Lower leg skin (tissue), 4 donors: ENCODE data around the gene EPS8L1. TPM values are rescaled to one million over a fixed set of nuclear protein-coding genes. Genes with fewer than 3 reads are reported as not detected.
"Not testable (repeated sequence)": the region's sequence is repeated elsewhere in the genome, so short reads cannot be mapped to it uniquely, and the experiment has no call there.

Experiments used
- DNase-seq, 2 donors: peaks; one replicate each; pipeline ENCODE4 v3.0.0-alpha.2; 2019; ENCODE audit warnings: low spot score in 2 of 2
- H3K4me3 ChIP-seq: fragments of 200-600 bp; sonication (generic); 2 replicates; pipeline ENCODE4 v1.5.1; 2017; ENCODE audit warnings: mild to moderate bottlenecking, low read depth; ENCODE audit not compliant: poor library complexity, severe bottlenecking
- POLR2A ChIP-seq, 2 donors: fragments of 450-650 bp; IDR thresholded peaks; one replicate each; pipeline ENCODE4 v1.6.1; 2016 to 2017; ENCODE audit warnings: antibody characterized with exemption in 2 of 2, mild to moderate bottlenecking in 1 of 2, moderate library complexity in 1 of 2
- WGBS, 2 donors: methylation state at CpG; one replicate each; pipeline ENCODE4 v1.1.5; 2018; 5-methylcytosine and 5-hydroxymethylcytosine counted together
- intact Hi-C: fragments of 100-400 bp; cut with DNase I; formaldehyde crosslinking; loops from one replicate; pipeline ENCODE4 v1.15.0; 2023; ENCODE audit warnings: low total_unique reads
- total RNA-seq, 4 donors: library from RNA; depleted of rRNA; stranded (reverse); fragments of >200 nt; gene quantifications; one replicate each; pipeline ENCODE4 v1.1.0, GENCODE V29; 2016
- TF ChIP-seq, protein P1 (sequence below), 3 donors: fragments of 450-650 bp; IDR thresholded peaks; one replicate each; pipeline ENCODE4 v1.5.1; 2016; ENCODE audit warnings: antibody characterized with exemption in 3 of 3, mild to moderate bottlenecking in 3 of 3, moderate library complexity in 2 of 3

The EPS8L1 gene
- total RNA-seq, 4 donors from 2014 or later: 394 to 678 (median 540) TPM

DNA sequence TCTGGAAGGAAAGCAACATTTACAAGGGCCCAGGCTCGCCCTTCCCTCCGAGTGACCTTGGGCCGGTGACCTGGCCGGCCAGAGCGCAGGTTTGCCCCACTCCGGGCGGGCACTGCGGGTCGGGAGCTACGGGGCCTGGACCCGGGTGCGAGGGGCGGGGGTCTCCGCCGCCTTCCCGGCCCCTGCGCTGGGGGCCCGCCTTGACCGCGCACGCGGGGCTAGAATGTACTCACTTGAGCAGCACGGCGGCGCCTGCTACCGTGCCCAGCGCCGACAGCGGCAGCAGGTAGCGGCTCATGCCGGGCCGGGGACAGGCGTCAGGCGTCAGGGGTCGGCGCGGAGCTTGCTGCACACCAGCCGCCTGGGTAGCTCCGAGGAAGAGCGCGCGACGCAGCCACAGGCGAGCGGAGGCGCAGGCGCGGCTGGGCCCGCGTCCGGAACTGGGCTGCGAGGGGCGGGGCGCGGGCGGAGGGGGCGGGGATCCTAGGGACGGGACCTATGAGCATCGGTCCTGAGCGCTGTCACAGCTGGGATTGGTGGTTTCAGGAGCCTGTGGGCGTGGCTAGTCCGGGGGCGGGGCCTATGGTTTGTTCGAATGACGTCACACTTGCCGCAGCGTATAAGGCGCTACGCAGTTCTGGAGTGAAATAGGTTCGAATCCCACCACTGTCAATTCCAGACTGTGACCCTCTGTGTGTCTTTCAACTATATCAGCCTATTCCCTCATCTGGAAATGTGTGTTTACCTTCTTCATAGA lies 12.8 kb upstream of the EPS8L1 start, which contains the start of gene RDH13:
TSS of gene RDH13 (minus strand) at position 414 of the 757 bp plus-strand sequence. CDS start at position 298, 116 bp downstream.
- intact Hi-C loops: no loop called here
- TF ChIP-seq POLR2A (IDR thresholded peaks at IDR 0.05): no peak
- TF ChIP-seq, protein P1, sequence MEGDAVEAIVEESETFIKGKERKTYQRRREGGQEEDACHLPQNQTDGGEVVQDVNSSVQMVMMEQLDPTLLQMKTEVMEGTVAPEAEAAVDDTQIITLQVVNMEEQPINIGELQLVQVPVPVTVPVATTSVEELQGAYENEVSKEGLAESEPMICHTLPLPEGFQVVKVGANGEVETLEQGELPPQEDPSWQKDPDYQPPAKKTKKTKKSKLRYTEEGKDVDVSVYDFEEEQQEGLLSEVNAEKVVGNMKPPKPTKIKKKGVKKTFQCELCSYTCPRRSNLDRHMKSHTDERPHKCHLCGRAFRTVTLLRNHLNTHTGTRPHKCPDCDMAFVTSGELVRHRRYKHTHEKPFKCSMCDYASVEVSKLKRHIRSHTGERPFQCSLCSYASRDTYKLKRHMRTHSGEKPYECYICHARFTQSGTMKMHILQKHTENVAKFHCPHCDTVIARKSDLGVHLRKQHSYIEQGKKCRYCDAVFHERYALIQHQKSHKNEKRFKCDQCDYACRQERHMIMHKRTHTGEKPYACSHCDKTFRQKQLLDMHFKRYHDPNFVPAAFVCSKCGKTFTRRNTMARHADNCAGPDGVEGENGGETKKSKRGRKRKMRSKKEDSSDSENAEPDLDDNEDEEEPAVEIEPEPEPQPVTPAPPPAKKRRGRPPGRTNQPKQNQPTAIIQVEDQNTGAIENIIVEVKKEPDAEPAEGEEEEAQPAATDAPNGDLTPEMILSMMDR (IDR thresholded peaks at IDR 0.05): no peak
- peak within 1 kb of the TSS; percentile 58 for H3K4me3 ChIP-seq
- DNase-seq: peak; percentile 93 to 99
- 1 to 2% methylated on average over 38 to 51 of the region's 70 CpGs for WGBS, 2 donors

DNA sequence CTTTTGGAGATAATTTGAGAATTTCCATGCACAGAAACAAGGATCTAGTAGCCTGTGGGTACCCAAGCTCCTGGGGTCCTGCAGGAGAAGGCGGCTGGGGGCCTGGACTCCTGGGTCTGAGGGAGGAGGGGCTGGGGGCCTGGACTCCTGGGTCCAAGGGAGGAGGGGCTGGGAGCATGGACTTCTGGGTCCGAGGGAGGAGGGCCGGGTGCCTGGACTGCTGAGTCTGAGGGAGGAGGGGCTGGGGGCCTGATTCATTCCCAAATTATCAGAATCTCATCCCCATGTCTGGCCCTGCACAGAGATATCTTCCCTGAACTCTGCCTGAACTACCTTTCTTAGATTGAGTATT lies 12.2 kb upstream of the EPS8L1 start:
- WGBS, 2 donors: 69 to 73% methylated on average over 1 to 3 of the region's 3 CpGs
- no peak for DNase-seq

DNA sequence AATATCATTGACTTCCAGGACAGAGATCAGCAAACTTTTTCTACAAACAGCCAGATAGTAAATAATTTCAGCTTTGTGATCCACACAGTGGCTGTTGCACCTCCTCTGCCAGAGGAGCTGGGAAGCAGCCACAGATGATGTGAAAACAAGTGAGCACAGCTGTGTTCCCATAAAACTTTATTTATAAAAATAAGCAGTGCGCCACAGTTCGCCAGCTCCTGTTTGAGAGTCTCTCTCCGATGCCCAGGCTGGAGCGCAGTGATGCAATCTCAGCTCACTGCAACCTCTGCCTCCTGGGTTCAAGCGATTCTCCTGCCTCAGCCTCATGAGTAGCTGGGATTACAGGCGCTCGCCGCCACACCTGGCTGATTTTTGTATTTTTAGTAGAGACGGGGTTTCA lies 10.2 kb upstream of the EPS8L1 start:
- DNase-seq, intact Hi-C loops, H3K4me3 ChIP-seq: not testable (repeated sequence)
- 80 to 82% methylated on average over 9 of the region's 9 CpGs for WGBS, 2 donors

More for the DNA sequence above, 12.2 kb upstream of the EPS8L1 start:
- TF ChIP-seq, protein P1 (IDR thresholded peaks at IDR 0.05): no peak
- TF ChIP-seq POLR2A (IDR thresholded peaks at IDR 0.05): no peak
- intact Hi-C loops: no loop called here
- no peak overlapping the region for H3K4me3 ChIP-seq

DNA sequence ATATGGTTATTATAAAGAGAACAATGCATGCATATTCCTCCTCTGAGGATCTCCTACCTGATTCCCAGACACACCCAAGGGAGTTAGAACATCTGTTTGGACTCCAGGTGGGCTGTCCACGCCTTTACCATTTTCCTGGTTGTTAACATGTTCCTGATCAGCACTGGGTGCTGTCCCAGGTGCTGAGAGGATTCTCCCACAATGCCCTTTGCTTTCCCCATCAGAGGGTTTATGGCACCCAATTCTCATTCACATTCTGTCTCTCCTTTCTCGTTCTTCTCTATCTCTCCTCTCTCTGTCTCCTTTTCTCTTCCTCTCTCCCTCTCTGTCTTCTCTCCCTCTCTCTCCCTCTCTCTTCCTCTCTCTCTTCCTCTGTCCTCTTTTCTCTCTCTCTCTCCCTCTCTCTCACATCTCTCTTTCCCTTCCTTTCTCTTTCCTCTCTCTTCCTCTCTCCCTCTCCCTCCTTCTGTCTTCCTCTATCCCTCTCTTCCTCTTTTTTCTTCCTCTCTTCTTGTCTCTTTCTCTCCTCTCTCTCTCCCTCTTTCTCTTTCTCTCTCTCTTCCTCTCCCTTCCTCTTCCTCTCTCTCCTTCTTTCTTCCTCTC lies 9.5 kb upstream of the EPS8L1 start:
- no peak for TF ChIP-seq POLR2A (IDR thresholded peaks at IDR 0.05)
- TF ChIP-seq, protein P1 (IDR thresholded peaks at IDR 0.05): no peak
- no peak overlapping the region for H3K4me3 ChIP-seq
- WGBS, 2 donors: 20 to 21% methylated on average over 2 of the region's 2 CpGs
- intact Hi-C loops: no loop called here
- DNase-seq: no peak

DNA sequence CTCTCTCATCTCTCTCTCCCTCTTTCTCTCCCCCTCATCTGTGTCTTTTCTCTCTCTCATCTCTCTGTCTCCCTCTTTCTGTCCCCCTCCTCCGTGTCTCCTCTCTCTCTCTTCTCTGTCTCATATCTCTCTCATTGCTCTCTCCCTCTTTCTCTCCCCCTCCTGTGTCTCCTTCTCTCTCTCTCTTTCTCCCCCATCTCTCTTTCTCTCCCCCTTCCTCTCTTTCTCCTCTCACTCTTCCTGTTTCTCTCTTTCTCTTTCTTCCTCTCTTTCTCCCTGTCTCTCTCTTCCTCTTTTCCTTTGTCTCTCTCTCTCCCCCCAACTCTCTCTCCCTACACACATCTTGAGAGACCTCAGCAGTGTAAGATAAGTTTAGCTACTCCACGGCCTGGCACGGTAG lies 7.8 kb upstream of the EPS8L1 start:
- intact Hi-C loops: no loop called here
- no peak for DNase-seq
- WGBS, 2 donors: 37 to 45% methylated on average over 3 of the region's 3 CpGs
- TF ChIP-seq, protein P1 (IDR thresholded peaks at IDR 0.05): no peak
- no peak overlapping the region for H3K4me3 ChIP-seq

DNA sequence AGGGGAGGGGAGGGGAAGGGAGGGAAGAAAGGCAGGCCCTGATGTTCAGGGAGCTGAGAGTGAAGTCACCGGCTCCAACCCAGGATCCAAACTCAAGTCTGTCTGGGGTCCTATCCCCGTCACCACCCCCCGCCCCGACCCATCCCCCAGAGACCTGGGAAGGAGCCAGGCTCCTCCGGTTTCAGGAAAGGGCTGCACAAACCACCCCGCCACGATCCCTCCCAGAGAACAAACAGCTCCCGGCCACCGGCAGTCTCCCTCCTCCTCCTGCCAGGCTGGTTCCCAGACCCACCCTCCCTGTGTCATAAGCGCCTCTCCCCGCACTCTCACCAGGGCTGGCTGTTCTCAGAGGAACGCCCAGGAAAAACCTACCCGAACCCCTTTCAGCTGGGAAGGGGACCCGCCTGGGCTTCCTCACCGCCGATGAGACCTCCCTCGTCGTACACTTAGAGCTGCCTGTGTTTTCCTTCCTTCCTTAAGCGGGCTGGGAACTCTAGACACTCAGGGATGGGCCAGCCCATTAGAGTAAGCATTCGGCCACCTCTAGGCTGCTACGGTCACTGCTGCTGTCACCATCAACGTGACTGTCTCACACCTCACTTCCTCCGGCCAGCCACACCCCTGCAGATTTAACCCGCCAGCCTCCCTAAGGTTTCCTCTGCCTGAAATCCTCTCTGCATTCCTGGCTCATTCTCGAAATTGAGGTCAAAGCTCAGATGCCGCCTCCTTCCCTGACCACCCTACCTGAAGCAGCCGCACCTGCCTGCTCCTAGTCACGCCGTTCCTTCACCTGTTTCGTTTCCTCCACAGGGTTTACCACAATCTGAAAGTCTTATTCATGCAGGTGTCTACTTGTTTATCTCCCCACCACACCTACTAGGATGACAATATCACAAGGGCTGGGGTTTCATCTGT lies 6.5 kb upstream of the EPS8L1 start:
- no peak for DNase-seq
- WGBS, 2 donors: 2 to 4% methylated on average over 25 to 30 of the region's 30 CpGs
- no peak for TF ChIP-seq POLR2A (IDR thresholded peaks at IDR 0.05)
- TF ChIP-seq, protein P1 (IDR thresholded peaks at IDR 0.05): no peak
- intact Hi-C loops: no loop called here
- H3K4me3 ChIP-seq: no peak overlapping the region
